ENCODE measurements around the gene EYS. TPM values are rescaled to one million over a fixed set of nuclear protein-coding genes. Genes with fewer than 3 reads are reported as not detected.

The EYS gene
- 1 to 10 TPM in 2 of 3 donors, not detected in 1; 1.3 to 2.9 TPM for total RNA-seq

GRCh38 chr6:65707126-65707826 is at the start of gene EYS:
TSS of gene EYS (minus strand) at chr6:65707226. CDS start at chr6:65495410, 211,816 bp downstream.
- Histone ChIP-seq H3K4me1 (no peaks in the 10 kb centered on the region), H3K4me3 (no peak within 1 kb of the TSS), H3K9me3 (no peaks in the 10 kb centered on the region), H3K36me3 (no peaks in the 10 kb centered on the region), H3K27ac (no peak within 1 kb of the TSS), H3K27me3 (no peaks in the 10 kb centered on the region)
- no peak for TF ChIP-seq POLR2AphosphoS5 (IDR thresholded peaks at IDR 0.05)
- no peak for TF ChIP-seq POLR2A (IDR thresholded peaks at IDR 0.05)
- TF ChIP-seq CTCF (IDR thresholded peaks at IDR 0.05): no peak
- intact Hi-C loops (cut with DNase I; ENCODE audit: low total_unique reads): no loop called here
- no peak for DNase-seq (ENCODE audit: low spot score in 2 of 2)

- H3K4me3 ChIP-seq: no peak overlapping the region
- H3K36me3 ChIP-seq: no peaks in the 10 kb centered on the region
- no peaks in the 10 kb centered on the region for H3K4me1 ChIP-seq
- no peak for DNase-seq (ENCODE audit: low spot score in 2 of 2)
- no peaks in the 10 kb centered on the region for H3K9me3 ChIP-seq
- H3K27me3 ChIP-seq: no peaks in the 10 kb centered on the region
- no peak for TF ChIP-seq POLR2AphosphoS5 (IDR thresholded peaks at IDR 0.05)
- TF ChIP-seq POLR2A (IDR thresholded peaks at IDR 0.05): no peak
- no peak for TF ChIP-seq CTCF (IDR thresholded peaks at IDR 0.05)
- H3K27ac ChIP-seq: no peak overlapping the region
- intact Hi-C loops (cut with DNase I; ENCODE audit: low total_unique reads): no loop called here
Measured at GRCh38 chr6:65746302-65746701, 39.3 kb upstream of the EYS start.

- Histone ChIP-seq H3K4me3 (no peak overlapping the region), H3K27me3 (no peaks in the 10 kb centered on the region), H3K27ac (no peak overlapping the region), H3K9me3 (no peaks in the 10 kb centered on the region), H3K36me3 (no peaks in the 10 kb centered on the region), H3K4me1 (no peaks in the 10 kb centered on the region)
- intact Hi-C loops (cut with DNase I; ENCODE audit: low total_unique reads): no loop called here
- DNase-seq (ENCODE audit: low spot score in 2 of 2): no peak
- TF ChIP-seq POLR2A (IDR thresholded peaks at IDR 0.05) (no peak), POLR2AphosphoS5 (IDR thresholded peaks at IDR 0.05) (no peak), CTCF (IDR thresholded peaks at IDR 0.05) (no peak)
Measured at GRCh38 chr6:65745614-65746013, 38.6 kb upstream of the EYS start.

GRCh38 chr6:65728879-65729479 is 22.0 kb upstream of the EYS start:
- no peak for DNase-seq (ENCODE audit: low spot score in 2 of 2)
- H3K9me3 ChIP-seq: no peaks in the 10 kb centered on the region
- no peak overlapping the region for H3K4me3 ChIP-seq
- H3K36me3 ChIP-seq: no peaks in the 10 kb centered on the region
- H3K27ac ChIP-seq: no peak overlapping the region
- no peaks in the 10 kb centered on the region for H3K27me3 ChIP-seq
- TF ChIP-seq CTCF (IDR thresholded peaks at IDR 0.05) (no peak), POLR2AphosphoS5 (IDR thresholded peaks at IDR 0.05) (no peak), POLR2A (IDR thresholded peaks at IDR 0.05) (no peak)
- H3K4me1 ChIP-seq: no peaks in the 10 kb centered on the region
- intact Hi-C loops (cut with DNase I; ENCODE audit: low total_unique reads): no loop called here

- intact Hi-C loops (cut with DNase I; ENCODE audit: low total_unique reads): no loop called here
- H3K36me3 ChIP-seq: no peaks in the 10 kb centered on the region
Measured at GRCh38 chr6:65719101-65719500, 12.1 kb upstream of the EYS start.

More at GRCh38 chr6:65719101-65719500, 12.1 kb upstream of the EYS start:
- no peak for DNase-seq (ENCODE audit: low spot score in 2 of 2)
- TF ChIP-seq POLR2A (IDR thresholded peaks at IDR 0.05): no peak
- no peak for TF ChIP-seq POLR2AphosphoS5 (IDR thresholded peaks at IDR 0.05)
- no peak for TF ChIP-seq CTCF (IDR thresholded peaks at IDR 0.05)
- Histone ChIP-seq H3K4me3 (no peak overlapping the region), H3K27ac (no peak overlapping the region), H3K27me3 (no peaks in the 10 kb centered on the region), H3K9me3 (peaks cover 0 to 6% of the 10 kb centered on the region in 2 donors), H3K4me1 (no peaks in the 10 kb centered on the region)

All from breast epithelium (tissue), 4 donors.